Epithelial cell of prostate (primary cell): ENCODE results near the gene CLSTN2.

ENCODE experiments used
- DNase-seq: peaks from one replicate; pipeline ENCODE4 v3.0.0-alpha.2; 2011; ENCODE audit warnings: low read depth, low spot score
- H3K27ac ChIP-seq: fragments of 450-650 bp; 2 replicates; pipeline ENCODE4 v1.5.1; 2017; ENCODE audit warnings: mild to moderate bottlenecking

The CLSTN2 gene

GRCh38 chr3:140584549-140584948 is 649.6 kb downstream of the CLSTN2 start:
- DNase-seq, result no peak
- no peak overlapping the region for H3K27ac ChIP-seq

- H3K27ac ChIP-seq, result no peak overlapping the region
- DNase-seq, result no peak
Measured at GRCh38 chr3:140585828-140586227, 650.8 kb downstream of the CLSTN2 start.

GRCh38 chr3:140586311-140586710 is 651.3 kb downstream of the CLSTN2 start:
- no peak overlapping the region for H3K27ac ChIP-seq
- no peak for DNase-seq

- no peak for DNase-seq
- no peak overlapping the region for H3K27ac ChIP-seq
Measured at GRCh38 chr3:140588558-140588957, 653.6 kb downstream of the CLSTN2 start.

GRCh38 chr3:140593766-140594165 is 658.8 kb downstream of the CLSTN2 start:
- DNase-seq, result no peak
- H3K27ac ChIP-seq, result no peak overlapping the region

GRCh38 chr3:140595295-140595694 is 660.3 kb downstream of the CLSTN2 start:
- no peak for DNase-seq
- H3K27ac ChIP-seq, result no peak overlapping the region

- no peak overlapping the region for H3K27ac ChIP-seq
- no peak for DNase-seq
Measured at GRCh38 chr3:140597364-140597763, 662.4 kb downstream of the CLSTN2 start.

- H3K27ac ChIP-seq, result no peak overlapping the region
- no peak for DNase-seq
Measured at GRCh38 chr3:140597792-140598191, 662.8 kb downstream of the CLSTN2 start.

- peak; percentile 29 for DNase-seq
- H3K27ac ChIP-seq, result peak overlapping the region; percentile 70
Measured at GRCh38 chr3:140599009-140599408, 664.0 kb downstream of the CLSTN2 start.

- peak; percentile 29 for DNase-seq
- peak overlapping the region; percentile 70 for H3K27ac ChIP-seq
Measured at GRCh38 chr3:140599496-140599895, 664.5 kb downstream of the CLSTN2 start.

- no peak for DNase-seq
- H3K27ac ChIP-seq, result no peak overlapping the region
Measured at GRCh38 chr3:140601881-140602280, 666.9 kb downstream of the CLSTN2 start.

- no peak overlapping the region for H3K27ac ChIP-seq
- DNase-seq, result no peak
Measured at GRCh38 chr3:140602781-140603180, 667.8 kb downstream of the CLSTN2 start.

GRCh38 chr3:140603766-140604165 is 668.8 kb downstream of the CLSTN2 start:
- no peak for DNase-seq
- no peak overlapping the region for H3K27ac ChIP-seq

GRCh38 chr3:140610544-140610943 is 675.6 kb downstream of the CLSTN2 start:
- DNase-seq, result no peak
- no peak overlapping the region for H3K27ac ChIP-seq

- DNase-seq, result no peak
- no peak overlapping the region for H3K27ac ChIP-seq
Measured at GRCh38 chr3:140614001-140614400, 679.0 kb downstream of the CLSTN2 start.

GRCh38 chr3:140617135-140617534 is 682.1 kb downstream of the CLSTN2 start:
- H3K27ac ChIP-seq, result no peak overlapping the region
- no peak for DNase-seq

GRCh38 chr3:140626856-140627255 is 691.9 kb downstream of the CLSTN2 start:
- no peak overlapping the region for H3K27ac ChIP-seq
- no peak for DNase-seq
